Measurements from ENCODE around the gene GRIK4. TPM values are rescaled to one million over a fixed set of nuclear protein-coding genes. Genes with fewer than 3 reads are reported as not detected.

Gene GRIK4
- total and polyA plus RNA-seq, 11 donors, result 0.04 to 0.45 (median 0.12) TPM; not detected in 6

- Histone ChIP-seq H3K27ac (no peak overlapping the region), H3K27me3 (no peaks in the 10 kb centered on the region), H3K4me3 (no peak overlapping the region), H3K4me1 (peaks cover 0 to 14% (median 6%) of the 10 kb centered on the region in 12 donors), H3K36me3 (no peaks in the 10 kb centered on the region), H3K9me3 (no peaks in the 10 kb centered on the region)
- intact Hi-C loops (cut with DNase I), result no loop called here
- no peak for DNase-seq
- no peak for ATAC-seq
- TF ChIP-seq CTCF (IDR thresholded peaks at IDR 0.05), result no peak
- no peak for TF ChIP-seq POLR2A (IDR thresholded peaks at IDR 0.05)
- WGBS, 4 donors, result 85 to 93% (median 92%) methylated on average over 7 of the region's 7 CpGs
Observed at GRCh38 chr11:120859552-120860295, 348.2 kb downstream of the GRIK4 start.

- H3K36me3 ChIP-seq, result no peaks in the 10 kb centered on the region
- TF ChIP-seq POLR2A (IDR thresholded peaks at IDR 0.05), result no peak
- TF ChIP-seq CTCF (IDR thresholded peaks at IDR 0.05), result no peak
- H3K27me3 ChIP-seq, result peaks cover 0 to 18% (median 5%) of the 10 kb centered on the region in 9 donors
- no peaks in the 10 kb centered on the region for H3K9me3 ChIP-seq
- no peak for ATAC-seq
- WGBS, 4 donors, result 94 to 96% (median 94%) methylated on average over 2 of the region's 2 CpGs
- no peak for DNase-seq
- H3K4me3 ChIP-seq, result no peak overlapping the region
- intact Hi-C loops (cut with DNase I), result no loop called here
- no peak overlapping the region for H3K27ac ChIP-seq
- peaks cover 0 to 10% (median 4%) of the 10 kb centered on the region in 12 donors for H3K4me1 ChIP-seq
Observed at GRCh38 chr11:120863359-120863758, 351.8 kb downstream of the GRIK4 start.

- WGBS, 4 donors, result 55 to 72% (median 64%) methylated on average over 7 to 8 of the region's 8 CpGs
- Histone ChIP-seq H3K4me3 (no peak overlapping the region), H3K27me3 (peaks cover 0 to 18% (median 5%) of the 10 kb centered on the region in 9 donors), H3K9me3 (no peaks in the 10 kb centered on the region), H3K4me1 (no peaks in the 10 kb centered on the region), H3K36me3 (no peaks in the 10 kb centered on the region), H3K27ac (no peak overlapping the region)
- ATAC-seq, result no peak
- TF ChIP-seq POLR2A (IDR thresholded peaks at IDR 0.05), result no peak
- DNase-seq, result no peak
- intact Hi-C loops (cut with DNase I), result no loop called here
Observed at GRCh38 chr11:120867024-120867423, 355.5 kb downstream of the GRIK4 start.

- ATAC-seq, result no peak
- peaks cover 0 to 18% (median 5%) of the 10 kb centered on the region in 9 donors for H3K27me3 ChIP-seq
- H3K4me1 ChIP-seq, result no peaks in the 10 kb centered on the region
- no peak overlapping the region for H3K4me3 ChIP-seq
- H3K9me3 ChIP-seq, result no peaks in the 10 kb centered on the region
- H3K27ac ChIP-seq, result no peak overlapping the region
- no peak for TF ChIP-seq POLR2A (IDR thresholded peaks at IDR 0.05)
- no peak for TF ChIP-seq CTCF (IDR thresholded peaks at IDR 0.05)
- no peak for DNase-seq
- H3K36me3 ChIP-seq, result no peaks in the 10 kb centered on the region
- intact Hi-C loops (cut with DNase I), result no loop called here
- 74 to 77% (median 75%) methylated on average over 11 of the region's 11 CpGs for WGBS, 4 donors
Observed at GRCh38 chr11:120867531-120867930, 356.0 kb downstream of the GRIK4 start.
